Right lobe of liver (tissue), 6 donors: Measurements from ENCODE around the gene SEMA4D. TPM values are rescaled to one million over a fixed set of nuclear protein-coding genes. Genes with fewer than 3 reads are reported as not detected.

ENCODE experiments used
- ATAC-seq, 4 donors: fragments of 200-7000 bp; cut with Tn5 transposase; one replicate each; pipeline ENCODE4 v1.9.1; 2020; ENCODE audit warnings: mild to moderate bottlenecking in 4 of 4, moderate library complexity in 4 of 4
- DNase-seq, 3 donors: peaks; one replicate each; pipeline ENCODE4 v3.0.0-alpha.2; 2020
- H3K27ac ChIP-seq, 3 donors: fragments of 200-600 bp; one replicate each; pipeline ENCODE4 v1.8.0; 2022
- H3K27me3 ChIP-seq, 2 donors: fragments of 200-600 bp; one replicate each; pipeline ENCODE4 v1.8.0; 2022
- H3K36me3 ChIP-seq, 4 donors: fragments of 200-600 bp; sonication (generic) in 1 of 4; one replicate each; pipeline versions ENCODE4 v1.5.1 to v1.8.0; 2017 to 2022; ENCODE audit warnings: control low read depth in 1 of 4
- H3K4me1 ChIP-seq, 4 donors: fragments of 200-600 bp; sonication (generic) in 1 of 4; one replicate each; pipeline versions ENCODE4 v1.5.1 to v1.8.0; 2017 to 2022; ENCODE audit warnings: control low read depth in 1 of 4
- H3K4me3 ChIP-seq, 3 donors: fragments of 200-600 bp; one replicate each; pipeline ENCODE4 v1.8.0; 2022
- H3K9me3 ChIP-seq, 4 donors: fragments of 200-600 bp; sonication (generic) in 1 of 4; one replicate each; pipeline versions ENCODE4 v1.5.1 to v1.8.0; 2017 to 2022; ENCODE audit warnings: control low read depth in 1 of 4
- CTCF ChIP-seq, 4 donors: fragments of 200-600 bp in 3 of 4; fragments of 450-650 bp in 1 of 4; IDR thresholded peaks; one replicate each; pipeline versions ENCODE4 v1.5.1 to v1.8.0; 2016 to 2022; ENCODE audit warnings: antibody characterized with exemption in 4 of 4, mild to moderate bottlenecking in 2 of 4
- POLR2A ChIP-seq: fragments of 450-650 bp; IDR thresholded peaks from one replicate; pipeline ENCODE4 v1.6.1; 2017; ENCODE audit warnings: antibody characterized with exemption, mild to moderate bottlenecking
- WGBS: methylation state at CpG from one replicate; pipeline ENCODE4 v1.1.6; 2018; ENCODE audit warnings: low coverage, low lambda C conversion rate; ENCODE audit not compliant: insufficient coverage; ENCODE audit errors: missing lambda C conversion rate; 5-methylcytosine and 5-hydroxymethylcytosine counted together
- intact Hi-C, 2 donors: fragments of 100-400 bp; cut with DNase I; formaldehyde crosslinking; loops; one replicate each; pipeline versions ENCODE4 v1.11.2 to v1.14.1; 2022
- total RNA-seq, 6 experiments: library from RNA; depleted of rRNA in 2 of 6; stranded (reverse); fragments of >200 nt in 2 of 6; fragmentation: NEBNext Ultra II Directional in 3 of 6; extraction: Animal tissue kit (Norgen Biotek cat#: 25700) in 3 of 6; gene quantifications; one replicate each; pipeline versions ENCODE4 v1.1.0 to v1.2.4, GENCODE V29; 2016 to 2023
- donor health status: DM: no; HTN: yes; CAD: no.
- donor health status: DM: no; HTN: no; CAD: no.
- donor health status: DM: no; HTN: no; CAD: no.
- donor health status: DM: no; HTN: yes; CAD: no.
- donor health status: DM: no; HTN: yes; CAD: no.

SEMA4D gene
- total RNA-seq, 6 experiments from 2014 or later = 2.0 to 7.5 (median 3.5) TPM

- H3K4me3 ChIP-seq = no peak overlapping the region
- 88% methylated on average over 4 of the region's 11 CpGs for WGBS
- ATAC-seq = no peak
- TF ChIP-seq CTCF (IDR thresholded peaks at IDR 0.05) (no peak), POLR2A (no peak)
- H3K27me3 ChIP-seq = no peaks in the 10 kb centered on the region
- intact Hi-C loops = loop anchor here in 1 of 2 donors (10.0 kb wide), 1 partner anchor 139 kb away; no protein-coding TSS in a partner anchor
- DNase-seq = no peak
- H3K4me1 ChIP-seq = peaks cover 0 to 5% (median 2%) of the 10 kb centered on the region in 4 donors
- H3K9me3 ChIP-seq = no peaks in the 10 kb centered on the region
- no peak overlapping the region for H3K27ac ChIP-seq
- no peaks in the 10 kb centered on the region for H3K36me3 ChIP-seq
Observed at GRCh38 chr9:89395931-89396710, 101.8 kb downstream of the SEMA4D start.

- ATAC-seq (no peak), DNase-seq (no peak)
- H3K27ac ChIP-seq = no peak overlapping the region
- 83% methylated on average over 3 of the region's 12 CpGs for WGBS
- intact Hi-C loops = loop anchor here in 1 of 2 donors (10.0 kb wide), 1 partner anchor 140 kb away; no protein-coding TSS in a partner anchor
- H3K9me3 ChIP-seq = no peaks in the 10 kb centered on the region
- H3K4me3 ChIP-seq = no peak overlapping the region
- H3K36me3 ChIP-seq = no peaks in the 10 kb centered on the region
- no peak for TF ChIP-seq POLR2A
- no peaks in the 10 kb centered on the region for H3K27me3 ChIP-seq
- peaks cover 0 to 13% (median 3%) of the 10 kb centered on the region in 4 donors for H3K4me1 ChIP-seq
Observed at GRCh38 chr9:89394412-89394811, 103.5 kb downstream of the SEMA4D start.

- Histone ChIP-seq H3K27me3 (no peaks in the 10 kb centered on the region), H3K27ac (no peak overlapping the region), H3K4me3 (no peak overlapping the region), H3K9me3 (no peaks in the 10 kb centered on the region), H3K36me3 (no peaks in the 10 kb centered on the region), H3K4me1 (peaks cover 0 to 33% (median 12%) of the 10 kb centered on the region in 4 donors)
- TF ChIP-seq POLR2A (no peak), CTCF (IDR thresholded peaks at IDR 0.05) (no peak)
- intact Hi-C loops = loop anchor here in 1 of 2 donors (10.0 kb wide), 1 partner anchor 143 kb away; no protein-coding TSS in a partner anchor
- 100% methylated on average over 2 of the region's 6 CpGs for WGBS
- ATAC-seq (no peak), DNase-seq (no peak)
Observed at GRCh38 chr9:89391585-89391984, 106.3 kb downstream of the SEMA4D start.

GRCh38 chr9:89390578-89391116 lies 107.3 kb downstream of the SEMA4D start:
- H3K36me3 ChIP-seq = no peaks in the 10 kb centered on the region
- no peak overlapping the region for H3K4me3 ChIP-seq
- no peak for DNase-seq
- peaks cover 0 to 40% (median 16%) of the 10 kb centered on the region in 4 donors for H3K4me1 ChIP-seq
- H3K27ac ChIP-seq = no peak overlapping the region
- H3K27me3 ChIP-seq = no peaks in the 10 kb centered on the region
- no peak for TF ChIP-seq CTCF (IDR thresholded peaks at IDR 0.05)
- TF ChIP-seq POLR2A = no peak
- H3K9me3 ChIP-seq = no peaks in the 10 kb centered on the region
- 20% methylated on average over 1 of the region's 5 CpGs for WGBS
- intact Hi-C loops = loop anchor here in 1 of 2 donors (10.0 kb wide), 1 partner anchor 144 kb away; no protein-coding TSS in a partner anchor
- ATAC-seq = no peak

- H3K4me3 ChIP-seq = no peak overlapping the region
- 80% methylated on average over 1 of the region's 10 CpGs for WGBS
- peaks cover 0 to 40% (median 16%) of the 10 kb centered on the region in 4 donors for H3K4me1 ChIP-seq
- no peaks in the 10 kb centered on the region for H3K27me3 ChIP-seq
- H3K27ac ChIP-seq = no peak overlapping the region
- intact Hi-C loops = loop anchor here in 1 of 2 donors (10.0 kb wide), 1 partner anchor 145 kb away; no protein-coding TSS in a partner anchor
- ATAC-seq (no peak), DNase-seq (no peak)
- no peak for TF ChIP-seq POLR2A
- TF ChIP-seq CTCF (IDR thresholded peaks at IDR 0.05) = no peak
- H3K9me3 ChIP-seq = no peaks in the 10 kb centered on the region
- H3K36me3 ChIP-seq = no peaks in the 10 kb centered on the region
Observed at GRCh38 chr9:89390068-89390555, 107.8 kb downstream of the SEMA4D start.
